Retinal pigment epithelial cell (primary cell): Measurements from ENCODE around the gene PHKB.
"Not testable (repeated sequence)": the region's sequence is repeated elsewhere in the genome, so short reads cannot be mapped to it uniquely, and the experiment has no call there.

ENCODE experiments used
- DNase-seq: peaks from one replicate; pipeline ENCODE4 v3.0.0-alpha.2; 2010; ENCODE audit warnings: low read depth
- H3K4me3 ChIP-seq: 2 replicates; pipeline ENCODE4 v1.5.1; 2011; ENCODE audit warnings: mild to moderate bottlenecking, low read length, control low read depth, moderate library complexity
- TF ChIP-seq, protein P1 (sequence below): conservative IDR thresholded peaks from 2 replicates; pipeline ENCODE4 v1.5.1; 2011; ENCODE audit warnings: low read depth, low read length, control low read depth, inconsistent platforms

PHKB gene

DNA sequence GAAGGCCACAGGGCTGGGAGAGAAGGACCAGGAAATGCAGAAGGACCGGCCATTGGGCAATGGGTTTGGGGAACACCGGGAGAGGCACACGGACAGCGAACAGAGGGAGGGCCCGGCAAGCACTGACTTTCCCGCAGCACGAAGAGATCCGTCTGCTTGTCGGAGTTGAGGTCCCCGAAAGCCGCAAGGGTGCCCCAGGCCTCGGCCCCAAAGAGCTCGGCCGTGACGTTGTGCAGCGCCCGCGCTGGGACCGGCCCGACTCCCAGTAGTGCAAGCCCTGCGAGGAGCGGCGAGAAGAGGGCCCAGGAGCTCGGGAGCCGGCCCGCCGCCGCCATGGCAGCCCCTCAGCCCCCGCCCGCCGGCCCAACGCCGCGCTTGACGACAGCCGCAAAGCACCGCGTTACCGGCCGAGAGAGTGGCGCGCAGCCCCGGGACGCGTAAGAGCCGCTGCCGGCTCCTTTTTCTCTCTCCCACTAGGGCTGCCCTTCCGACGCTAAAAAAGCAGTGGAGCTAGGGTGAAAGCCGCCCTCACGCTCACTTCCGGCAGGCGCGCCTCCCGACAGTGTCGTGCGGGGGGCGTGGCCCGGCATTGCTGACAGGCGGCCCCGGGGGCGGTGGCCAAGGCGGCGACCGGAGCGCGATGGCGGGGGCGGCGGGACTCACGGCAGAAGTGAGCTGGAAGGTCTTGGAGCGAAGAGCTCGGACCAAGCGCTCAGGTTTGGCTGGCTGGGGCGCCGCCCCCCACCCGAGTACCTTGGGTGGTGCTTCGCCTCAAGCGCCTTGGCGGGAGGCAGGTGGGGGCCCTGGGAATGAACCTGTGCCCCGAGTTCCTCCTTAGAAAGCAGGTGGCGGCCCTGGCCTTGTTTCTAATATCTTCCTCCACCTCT is at the start of gene PHKB, which contains the start of gene ITFG1:
Gene PHKB, plus strand, starts transcription at position 621 of the 887 bp plus-strand sequence. Its CDS starts 20 bp downstream, at position 641.
Gene ITFG1, minus strand, starts transcription at position 353 of the 887 bp plus-strand sequence. Its CDS starts 18 bp downstream, at position 335.
- peak; percentile 76 for DNase-seq
- TF ChIP-seq, protein P1, sequence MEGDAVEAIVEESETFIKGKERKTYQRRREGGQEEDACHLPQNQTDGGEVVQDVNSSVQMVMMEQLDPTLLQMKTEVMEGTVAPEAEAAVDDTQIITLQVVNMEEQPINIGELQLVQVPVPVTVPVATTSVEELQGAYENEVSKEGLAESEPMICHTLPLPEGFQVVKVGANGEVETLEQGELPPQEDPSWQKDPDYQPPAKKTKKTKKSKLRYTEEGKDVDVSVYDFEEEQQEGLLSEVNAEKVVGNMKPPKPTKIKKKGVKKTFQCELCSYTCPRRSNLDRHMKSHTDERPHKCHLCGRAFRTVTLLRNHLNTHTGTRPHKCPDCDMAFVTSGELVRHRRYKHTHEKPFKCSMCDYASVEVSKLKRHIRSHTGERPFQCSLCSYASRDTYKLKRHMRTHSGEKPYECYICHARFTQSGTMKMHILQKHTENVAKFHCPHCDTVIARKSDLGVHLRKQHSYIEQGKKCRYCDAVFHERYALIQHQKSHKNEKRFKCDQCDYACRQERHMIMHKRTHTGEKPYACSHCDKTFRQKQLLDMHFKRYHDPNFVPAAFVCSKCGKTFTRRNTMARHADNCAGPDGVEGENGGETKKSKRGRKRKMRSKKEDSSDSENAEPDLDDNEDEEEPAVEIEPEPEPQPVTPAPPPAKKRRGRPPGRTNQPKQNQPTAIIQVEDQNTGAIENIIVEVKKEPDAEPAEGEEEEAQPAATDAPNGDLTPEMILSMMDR = no peak
- H3K4me3 ChIP-seq = peak within 1 kb of the TSS; percentile 82

DNA sequence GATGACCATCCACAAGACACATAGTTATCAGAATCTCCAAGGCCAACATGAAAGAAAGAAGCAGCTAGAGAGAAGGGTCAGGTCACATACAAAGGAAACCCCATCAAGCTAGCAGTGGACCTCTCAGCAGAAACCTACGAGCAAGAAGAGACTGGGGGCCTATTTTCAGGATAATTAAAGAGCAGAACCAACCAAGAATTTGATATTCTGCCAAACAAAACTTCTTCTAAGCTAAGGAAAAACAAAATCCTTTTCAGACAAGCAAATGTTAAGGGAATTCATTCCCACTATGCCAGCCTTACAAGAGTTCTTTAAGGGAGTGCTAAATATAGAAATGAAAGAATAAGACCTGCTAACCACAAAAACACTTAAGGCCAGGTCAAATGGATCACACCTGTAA is 48.1 kb upstream of the PHKB start:
- peak; percentile 6 for DNase-seq
- H3K4me3 ChIP-seq = no peak overlapping the region
- TF ChIP-seq, protein P1 = no peak

DNA sequence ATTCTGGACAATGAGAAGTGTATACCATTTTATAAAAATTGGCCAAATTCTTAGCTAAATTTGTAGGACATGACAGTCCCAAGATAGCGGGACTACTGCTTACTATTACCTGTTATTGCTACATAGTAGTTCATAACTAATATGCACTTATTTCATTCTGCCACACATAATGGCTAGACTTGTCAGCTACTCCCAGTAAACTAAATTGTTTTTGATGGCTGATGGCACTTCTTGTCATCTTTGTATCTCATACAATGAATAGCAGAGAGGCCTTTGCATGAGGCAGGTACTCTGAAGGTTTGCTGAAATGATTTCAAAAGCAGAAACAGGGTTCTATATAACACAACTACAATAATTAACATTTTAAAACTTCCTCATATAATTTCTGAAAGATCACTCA is 44.3 kb upstream of the PHKB start:
- no peak for DNase-seq
- H3K4me3 ChIP-seq = no peak overlapping the region
- TF ChIP-seq, protein P1 = no peak

DNA sequence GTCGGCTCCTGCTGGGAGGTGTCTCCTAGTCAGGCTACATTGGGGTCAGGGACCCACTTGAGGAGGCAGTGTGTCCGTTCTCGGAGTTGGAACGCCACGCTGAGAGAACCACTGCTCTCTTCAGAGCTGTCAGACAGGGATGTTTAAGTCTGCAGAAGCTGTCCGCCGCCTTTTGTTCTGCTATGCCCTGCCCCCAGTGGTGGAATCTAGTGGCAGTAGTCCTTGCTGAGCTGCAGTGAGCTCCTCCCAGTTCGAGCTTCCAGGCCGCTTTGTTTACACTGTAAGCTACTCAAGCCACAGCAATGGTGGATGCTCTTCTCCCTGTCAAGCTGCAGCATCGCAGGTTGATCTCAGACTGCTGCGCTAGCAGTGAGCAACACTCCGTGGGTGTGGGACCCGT is 36.3 kb upstream of the PHKB start:
- TF ChIP-seq, protein P1 = no peak
- H3K4me3 ChIP-seq = no peak overlapping the region
- no peak for DNase-seq

DNA sequence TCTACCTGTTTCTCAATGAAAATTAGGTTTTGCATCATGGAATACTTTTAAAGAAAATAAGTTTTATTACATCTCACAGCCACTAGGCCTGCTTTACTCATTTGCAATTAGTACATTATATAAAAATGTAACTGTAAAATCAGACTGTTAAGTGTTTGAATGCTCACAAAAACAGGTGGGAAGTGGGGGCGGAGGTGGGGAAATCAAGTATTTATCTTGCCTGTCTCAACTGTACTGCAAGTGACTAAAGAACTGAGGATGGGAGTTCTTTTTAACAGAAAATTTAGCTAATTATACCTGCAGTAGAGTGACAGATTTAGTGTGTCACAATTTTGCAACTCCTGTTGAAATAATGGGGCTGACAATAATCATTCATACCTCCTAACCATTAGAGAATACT is 34.3 kb upstream of the PHKB start:
- no peak overlapping the region for H3K4me3 ChIP-seq
- no peak for DNase-seq
- TF ChIP-seq, protein P1 = no peak

DNA sequence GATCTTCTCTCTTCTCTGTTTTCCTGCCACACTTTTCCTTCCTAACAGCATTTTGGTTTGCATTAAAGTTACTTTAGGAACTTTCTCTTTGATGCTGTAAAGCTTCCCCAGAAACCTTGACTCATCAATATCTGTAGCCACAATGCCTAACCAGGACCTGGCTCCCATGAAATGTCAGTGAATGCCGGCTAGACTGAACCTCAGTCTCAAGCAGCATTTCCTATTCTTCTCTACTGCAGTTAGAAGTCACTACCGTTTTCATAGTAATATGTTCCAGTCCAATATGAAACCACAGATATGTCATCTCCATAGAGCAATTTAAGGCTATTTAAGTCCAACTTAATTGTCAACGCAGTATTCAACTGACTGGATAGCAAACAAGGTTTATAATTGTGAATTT is 29.2 kb upstream of the PHKB start:
- H3K4me3 ChIP-seq = no peak overlapping the region
- TF ChIP-seq, protein P1 = no peak
- no peak for DNase-seq

DNA sequence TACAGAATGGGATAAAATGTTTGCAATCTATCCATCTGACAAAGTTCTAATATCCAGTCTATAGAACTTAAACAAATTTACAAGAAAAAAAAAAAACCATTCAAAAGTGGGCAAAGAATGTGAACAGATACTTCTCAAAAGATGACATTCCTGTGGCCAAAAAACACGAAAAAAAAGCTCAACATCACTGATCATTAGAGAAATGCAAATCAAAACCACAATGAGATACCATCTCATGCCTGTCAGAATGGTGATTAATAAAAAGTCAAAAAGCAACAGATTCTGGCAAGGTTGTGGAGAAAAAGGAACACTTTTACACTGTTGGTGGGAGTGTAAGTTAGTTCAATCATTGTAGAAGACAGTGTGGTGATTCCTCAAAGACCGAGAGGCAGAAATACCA is 26.9 kb upstream of the PHKB start:
- DNase-seq, H3K4me3 ChIP-seq: not testable (repeated sequence)

DNA sequence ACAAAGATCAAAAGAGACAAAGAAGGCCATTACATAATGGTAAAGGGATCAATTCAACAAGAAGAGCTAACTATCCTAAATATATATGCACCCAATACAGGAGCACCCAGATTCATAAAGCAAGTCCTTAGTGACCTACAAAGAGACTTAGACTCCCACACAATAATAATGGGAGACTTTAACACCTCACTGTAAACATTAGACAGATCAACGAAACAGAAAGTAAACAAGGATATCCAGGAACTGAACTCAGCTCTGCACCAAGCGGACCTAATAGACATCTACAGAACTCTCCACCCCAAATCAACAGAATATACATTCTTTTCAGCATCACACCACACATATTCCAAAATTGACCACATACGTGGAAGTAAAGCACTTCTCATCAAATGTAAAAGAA is 21.1 kb upstream of the PHKB start:
- H3K4me3 ChIP-seq, DNase-seq: not testable (repeated sequence)

DNA sequence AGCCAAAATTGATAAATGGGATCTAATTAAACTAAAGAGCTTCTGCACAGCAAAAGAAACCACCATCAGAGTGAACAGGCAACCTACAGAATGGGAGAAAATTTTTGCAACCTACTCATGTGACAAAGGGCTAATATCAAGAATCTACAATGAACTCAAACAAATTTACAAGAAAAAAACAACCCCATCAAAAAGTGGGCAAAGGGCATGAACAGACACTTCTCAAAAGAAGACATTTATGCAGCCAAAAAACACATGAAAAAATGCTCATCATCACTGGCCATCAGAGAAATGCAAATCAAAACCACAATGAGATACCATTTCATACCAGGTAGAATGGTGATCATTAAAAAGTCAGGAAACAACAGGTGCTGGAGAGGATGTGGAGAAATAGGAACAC is 18.2 kb upstream of the PHKB start:
- H3K4me3 ChIP-seq = not testable (repeated sequence)

More for the DNA sequence above, 18.2 kb upstream of the PHKB start:
- DNase-seq = not testable (repeated sequence)
